ENCODE data around the gene KIF5A. TPM values are rescaled to one million over a fixed set of nuclear protein-coding genes. Genes with fewer than 3 reads are reported as not detected.
A peak's percentile ranks its signal among the peaks of the same experiment; 100 is the strongest.
"Not testable (repeated sequence)": the region's sequence is repeated elsewhere in the genome, so short reads cannot be mapped to it uniquely, and the experiment has no call there.

KIF5A gene
- total RNA-seq: 0.43 and 0.73 TPM in 2 replicates
- long read RNA-seq: 0 reads

GRCh38 chr12:57549909-57550640, at the start of gene KIF5A:
Gene KIF5A (plus strand): TSS chr12:57550044. CDS start chr12:57550272, 228 bp downstream.
- H3K9me3 Mint-ChIP-seq (ENCODE audit: unreplicated experiment): no peaks in the 10 kb centered on the region
- H3K4me1 Mint-ChIP-seq (ENCODE audit: unreplicated experiment): peaks cover 35% of the 10 kb centered on the region
- H3K27me3 Mint-ChIP-seq (ENCODE audit: unreplicated experiment): peaks cover 51% of the 10 kb centered on the region
- DNase-seq (ENCODE audit: extremely low spot score, unreplicated experiment): no peak
- TF ChIP-seq CTCF (IDR thresholded peaks at IDR 0.05): no peak
- peaks cover 7% of the 10 kb centered on the region for H3K36me3 Mint-ChIP-seq (ENCODE audit: unreplicated experiment)
- H3K27ac Mint-ChIP-seq (ENCODE audit: unreplicated experiment): peak within 1 kb of the TSS; percentile 23
- peak within 1 kb of the TSS; percentile 67 for H3K4me3 Mint-ChIP-seq (ENCODE audit: unreplicated experiment)

GRCh38 chr12:57500213-57500612, 49.6 kb upstream of the KIF5A start:
- no peak for TF ChIP-seq CTCF (IDR thresholded peaks at IDR 0.05)
- Mint-ChIP-seq H3K36me3 (ENCODE audit: unreplicated experiment) (peaks cover 64% of the 10 kb centered on the region), H3K4me3 (ENCODE audit: unreplicated experiment) (no peak overlapping the region), H3K9me3 (ENCODE audit: unreplicated experiment) (no peaks in the 10 kb centered on the region), H3K27ac (ENCODE audit: unreplicated experiment) (no peak overlapping the region), H3K4me1 (ENCODE audit: unreplicated experiment) (no peaks in the 10 kb centered on the region), H3K27me3 (ENCODE audit: unreplicated experiment) (no peaks in the 10 kb centered on the region)
- DNase-seq (ENCODE audit: extremely low spot score, unreplicated experiment): no peak

GRCh38 chr12:57502311-57502969, 47.4 kb upstream of the KIF5A start:
- H3K4me3 Mint-ChIP-seq (ENCODE audit: unreplicated experiment); H3K27ac Mint-ChIP-seq (ENCODE audit: unreplicated experiment); H3K27me3 Mint-ChIP-seq (ENCODE audit: unreplicated experiment); H3K9me3 Mint-ChIP-seq (ENCODE audit: unreplicated experiment); H3K4me1 Mint-ChIP-seq (ENCODE audit: unreplicated experiment); DNase-seq (ENCODE audit: extremely low spot score, unreplicated experiment): not testable (repeated sequence)
- H3K36me3 Mint-ChIP-seq (ENCODE audit: unreplicated experiment): peaks cover 55% of the 10 kb centered on the region

GRCh38 chr12:57506541-57506940, 43.3 kb upstream of the KIF5A start:
- H3K36me3 Mint-ChIP-seq (ENCODE audit: unreplicated experiment): peaks cover 38% of the 10 kb centered on the region
- H3K27ac Mint-ChIP-seq (ENCODE audit: unreplicated experiment); DNase-seq (ENCODE audit: extremely low spot score, unreplicated experiment); H3K4me3 Mint-ChIP-seq (ENCODE audit: unreplicated experiment); H3K9me3 Mint-ChIP-seq (ENCODE audit: unreplicated experiment); H3K27me3 Mint-ChIP-seq (ENCODE audit: unreplicated experiment); H3K4me1 Mint-ChIP-seq (ENCODE audit: unreplicated experiment): not testable (repeated sequence)

GRCh38 chr12:57507796-57508195, 42.0 kb upstream of the KIF5A start:
- not testable (repeated sequence) for H3K9me3 Mint-ChIP-seq (ENCODE audit: unreplicated experiment); H3K27me3 Mint-ChIP-seq (ENCODE audit: unreplicated experiment); DNase-seq (ENCODE audit: extremely low spot score, unreplicated experiment); H3K4me1 Mint-ChIP-seq (ENCODE audit: unreplicated experiment); H3K4me3 Mint-ChIP-seq (ENCODE audit: unreplicated experiment); H3K27ac Mint-ChIP-seq (ENCODE audit: unreplicated experiment)
- peaks cover 41% of the 10 kb centered on the region for H3K36me3 Mint-ChIP-seq (ENCODE audit: unreplicated experiment)

GRCh38 chr12:57511161-57511560, 38.7 kb upstream of the KIF5A start:
- no peak for DNase-seq (ENCODE audit: extremely low spot score, unreplicated experiment)
- H3K27me3 Mint-ChIP-seq (ENCODE audit: unreplicated experiment): no peaks in the 10 kb centered on the region
- TF ChIP-seq CTCF (IDR thresholded peaks at IDR 0.05): no peak
- peaks cover 45% of the 10 kb centered on the region for H3K36me3 Mint-ChIP-seq (ENCODE audit: unreplicated experiment)
- H3K9me3 Mint-ChIP-seq (ENCODE audit: unreplicated experiment): no peaks in the 10 kb centered on the region
- H3K4me3 Mint-ChIP-seq (ENCODE audit: unreplicated experiment): no peak overlapping the region
- H3K4me1 Mint-ChIP-seq (ENCODE audit: unreplicated experiment): peaks cover 9% of the 10 kb centered on the region
- H3K27ac Mint-ChIP-seq (ENCODE audit: unreplicated experiment): no peak overlapping the region

All from osteocyte (in vitro differentiated cells).